AG04449 (cell line): ENCODE measurements around the gene S100A12.
"Not testable (repeated sequence)": the region's sequence is repeated elsewhere in the genome, so short reads cannot be mapped to it uniquely, and the experiment has no call there.

Experiments used
- CTCF ChIA-PET: fragments of 350-600 bp; formaldehyde crosslinking; extraction: SDS; loops from one replicate; lab custom pipeline; 2021; ENCODE audit warnings: antibody characterized with exemption; lab: Yijun Ruan, JAX
- POLR2A ChIA-PET: fragments of 400-600, 350-600 bp; formaldehyde crosslinking; extraction: SDS; loops from one replicate; lab custom pipeline; 2020; ENCODE audit warnings: antibody characterized with exemption, inconsistent platforms; lab: Yijun Ruan, JAX
- DNase-seq: peaks from one replicate; pipeline ENCODE4 v3.0.0-alpha.2; 2010; ENCODE audit warnings: low read depth, low spot score
- H3K4me3 ChIP-seq: 2 replicates; pipeline ENCODE4 v1.5.1; 2011; ENCODE audit warnings: low read depth, mild to moderate bottlenecking, control low read depth, low read length
- CTCF ChIP-seq: IDR thresholded peaks from one replicate; pipeline ENCODE4 v1.5.1; 2011; ENCODE audit warnings: mild to moderate bottlenecking, moderate library complexity, low read length, control low read depth, inconsistent platforms; ENCODE audit not compliant: insufficient read depth; ENCODE audit errors: missing control alignments

Gene S100A12

GRCh38 chr1:153405825-153406599 lies 30.6 kb upstream of the S100A12 start:
- DNase-seq, POLR2A ChIA-PET, CTCF ChIA-PET, H3K4me3 ChIP-seq: not testable (repeated sequence)

- TF ChIP-seq CTCF, result peak; percentile 14
- ChIA-PET POLR2A (no interaction called here), CTCF (no interaction called here)
- H3K4me3 ChIP-seq, result no peak overlapping the region
- no peak for DNase-seq
Measured at GRCh38 chr1:153404768-153405167, 29.3 kb upstream of the S100A12 start.

GRCh38 chr1:153404086-153404635 lies 28.7 kb upstream of the S100A12 start:
- no peak for TF ChIP-seq CTCF
- CTCF ChIA-PET, result no interaction called here

GRCh38 chr1:153403421-153404085 lies 28.1 kb upstream of the S100A12 start:
- CTCF ChIA-PET, result interaction anchor here (1.7 kb wide), 1 partner anchor 48 kb away, joined by 5 read pairs; no protein-coding TSS in a partner anchor
- POLR2A ChIA-PET, result no interaction called here
- no peak for DNase-seq
- no peak overlapping the region for H3K4me3 ChIP-seq
- no peak for TF ChIP-seq CTCF

More at GRCh38 chr1:153404086-153404635, 28.7 kb upstream of the S100A12 start:
- DNase-seq, result no peak
- no peak overlapping the region for H3K4me3 ChIP-seq
- POLR2A ChIA-PET, result no interaction called here

GRCh38 chr1:153402226-153402625 lies 26.8 kb upstream of the S100A12 start:
- no peak for TF ChIP-seq CTCF
- POLR2A ChIA-PET, result no interaction called here
- no peak for DNase-seq
- H3K4me3 ChIP-seq, result no peak overlapping the region
- CTCF ChIA-PET, result interaction anchor here (1.7 kb wide), 1 partner anchor 47 kb away, joined by 5 read pairs; no protein-coding TSS in a partner anchor

GRCh38 chr1:153401461-153401860 lies 26.0 kb upstream of the S100A12 start:
- ChIA-PET CTCF (interaction anchor here (1.7 kb wide), 1 partner anchor 46 kb away, joined by 5 read pairs; no protein-coding TSS in a partner anchor), POLR2A (no interaction called here)
- no peak for TF ChIP-seq CTCF
- DNase-seq, result no peak
- no peak overlapping the region for H3K4me3 ChIP-seq
